NCI-H146 treated with DMSO at 0.1 percent for 48 hours (cell line): Measurements from ENCODE around the gene PCMT1.
A peak's percentile ranks its signal among the peaks of the same experiment; 100 is the strongest.
"Not testable (repeated sequence)": the region's sequence is repeated elsewhere in the genome, so short reads cannot be mapped to it uniquely, and the experiment has no call there.

Experiments
- DNase-seq: peaks from one replicate; lab custom pipeline; 2025; ENCODE audit not compliant: unreplicated experiment; lab: John Stamatoyannopoulos, UW

The PCMT1 gene

DNA sequence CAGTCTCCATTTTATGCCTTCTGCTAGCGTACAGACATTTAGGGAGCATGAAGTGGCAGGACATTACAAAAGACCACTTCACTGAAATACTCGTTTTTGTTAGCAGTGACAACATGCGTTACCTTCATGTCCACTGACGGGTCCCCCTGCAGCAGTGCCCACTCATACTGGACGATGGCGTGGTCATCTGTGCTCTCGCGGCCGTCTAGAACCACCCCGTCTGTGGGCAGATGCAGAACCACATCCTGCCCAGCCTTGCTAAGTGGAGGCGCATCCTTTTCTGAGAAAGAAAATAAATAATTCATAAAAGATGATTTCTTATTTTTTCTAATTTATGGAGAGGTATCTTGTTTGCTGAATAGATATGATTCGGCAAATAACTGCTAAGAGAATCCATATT lies 103.3 kb downstream of the PCMT1 start:
- no peak for DNase-seq

DNA sequence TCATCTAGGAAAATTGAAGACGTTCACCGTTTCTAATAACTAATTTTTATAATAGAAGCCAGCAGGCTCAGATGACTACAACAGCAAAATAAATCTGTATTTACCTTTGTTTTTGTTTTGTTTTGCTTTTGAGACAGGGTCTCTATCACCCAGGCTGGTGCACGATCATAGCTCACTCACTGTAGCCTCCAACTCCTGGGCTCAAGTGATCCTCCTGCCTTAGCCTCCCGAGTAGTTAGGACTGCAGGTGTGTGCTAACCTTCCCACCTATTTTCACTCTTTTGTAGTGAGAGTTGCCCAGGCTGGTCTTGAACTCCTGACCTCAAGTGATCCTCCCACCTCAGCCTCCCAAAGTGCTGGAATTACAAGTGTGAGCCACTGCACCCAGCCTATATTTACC lies 104.5 kb downstream of the PCMT1 start:
- DNase-seq, result not testable (repeated sequence)

DNA sequence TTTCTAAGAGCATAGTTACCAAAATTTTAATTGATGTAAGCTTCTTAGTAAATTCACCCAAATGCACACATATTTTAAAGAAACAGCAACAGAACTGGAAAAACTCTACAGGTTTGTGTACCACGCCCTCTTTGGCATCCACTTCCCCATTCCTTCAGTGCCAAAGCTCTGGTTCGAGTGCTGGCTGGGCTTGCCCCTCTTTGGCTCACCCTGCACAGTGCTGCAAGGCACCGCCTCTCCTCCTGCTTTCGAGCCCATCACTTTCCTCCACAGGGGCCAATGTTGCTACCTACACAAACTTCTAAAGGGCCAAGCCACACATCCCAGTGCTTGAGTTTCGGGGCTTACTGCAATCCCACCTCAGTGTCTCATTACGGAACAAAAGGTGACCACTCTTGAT lies 105.0 kb downstream of the PCMT1 start:
- no peak for DNase-seq

- DNase-seq, result no peak
Measured at GRCh38 chr6:149855040-149855654, 105.6 kb downstream of the PCMT1 start.

GRCh38 chr6:149855741-149856140 lies 106.2 kb downstream of the PCMT1 start:
- peak; percentile 54 for DNase-seq

- no peak for DNase-seq
Measured at GRCh38 chr6:149856256-149856994, 106.9 kb downstream of the PCMT1 start.

DNA sequence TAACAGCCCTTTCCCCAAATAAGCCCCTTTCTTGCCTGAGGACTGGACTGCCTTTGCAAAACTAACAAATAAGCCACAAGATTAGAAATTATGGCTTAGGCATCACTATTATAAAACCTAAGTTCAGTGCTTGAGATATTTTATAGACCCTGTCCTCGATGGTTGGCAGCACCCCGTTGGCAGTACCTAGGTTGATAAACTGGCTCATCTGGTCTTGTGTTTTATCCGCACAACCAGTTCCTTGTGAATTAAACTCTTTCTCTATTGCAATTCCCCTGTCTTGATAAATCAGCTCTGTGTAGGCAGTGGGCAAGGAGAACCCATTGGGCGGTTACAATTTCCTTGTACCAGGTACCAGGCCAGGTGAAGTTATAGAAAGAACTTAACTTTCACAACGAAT lies 108.0 kb downstream of the PCMT1 start:
- no peak for DNase-seq

DNA sequence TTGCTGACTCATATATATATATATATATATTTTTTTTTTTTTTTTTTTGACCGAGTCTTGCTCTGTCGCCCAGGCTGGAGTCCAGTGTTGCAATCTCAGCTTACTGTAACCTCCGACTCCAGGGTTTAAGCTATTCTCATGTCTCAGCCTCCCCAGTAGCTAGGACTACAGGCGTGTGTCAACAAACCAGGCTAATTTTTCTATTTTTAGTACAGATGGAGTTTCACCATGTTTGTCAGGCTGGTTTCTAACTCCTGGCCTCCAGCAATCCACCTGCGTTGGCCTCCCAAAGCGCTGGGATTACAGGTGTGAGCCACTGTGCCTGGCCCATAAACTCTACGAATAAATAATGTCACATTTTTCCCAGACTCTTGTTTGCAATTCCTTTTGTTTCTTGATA lies 109.8 kb downstream of the PCMT1 start:
- DNase-seq, result peak; percentile 94

DNA sequence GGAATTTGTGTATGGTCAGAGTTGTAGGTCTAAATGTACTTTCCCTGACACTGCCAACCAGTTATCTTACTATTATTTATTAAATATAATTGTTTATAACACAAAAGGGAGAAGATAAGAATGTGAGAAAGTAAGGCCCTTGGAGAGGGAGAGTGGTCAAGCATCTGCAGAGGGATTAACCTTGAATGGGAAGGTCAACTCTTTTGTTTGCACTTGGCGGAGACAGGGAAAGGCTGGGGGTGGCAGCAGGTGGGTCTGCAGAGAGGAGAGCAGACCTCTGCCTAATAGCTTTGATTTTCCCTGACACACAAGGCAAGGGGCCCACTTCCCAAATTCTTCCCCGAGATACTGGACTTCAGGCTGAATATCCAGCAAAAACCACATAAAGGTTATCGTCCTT lies 110.4 kb downstream of the PCMT1 start:
- DNase-seq, result peak; percentile 84

GRCh38 chr6:149860513-149860833 lies 110.9 kb downstream of the PCMT1 start:
- DNase-seq, result no peak
